8988T (cell line): Measurements from ENCODE around the gene NTNG1.

Source experiments
- DNase-seq: peaks from one replicate; pipeline ENCODE4 v3.0.0; 2011

NTNG1 gene

GRCh38 chr1:107525961-107526360 lies 385.1 kb downstream of the NTNG1 start:
- DNase-seq: no peak

GRCh38 chr1:107526524-107527198 lies 385.8 kb downstream of the NTNG1 start:
- no peak for DNase-seq

GRCh38 chr1:107529511-107530149 lies 388.8 kb downstream of the NTNG1 start:
- peak; percentile 14 for DNase-seq

- DNase-seq: no peak
Measured at GRCh38 chr1:107530543-107530942, 389.7 kb downstream of the NTNG1 start.

- DNase-seq: no peak
Measured at GRCh38 chr1:107531065-107531908, 390.4 kb downstream of the NTNG1 start.

GRCh38 chr1:107532318-107532717 lies 391.5 kb downstream of the NTNG1 start:
- DNase-seq: no peak
